DMS53 treated with DMSO at 0.1 percent for 48 hours (cell line): ENCODE measurements around the gene ABCG1.

Experiments used
- DNase-seq: peaks from one replicate; lab custom pipeline; 2025; ENCODE audit not compliant: unreplicated experiment; lab: John Stamatoyannopoulos, UW

Gene ABCG1

GRCh38 chr21:42266971-42267556 is 48.1 kb downstream of the ABCG1 start:
- no peak for DNase-seq

DNA sequence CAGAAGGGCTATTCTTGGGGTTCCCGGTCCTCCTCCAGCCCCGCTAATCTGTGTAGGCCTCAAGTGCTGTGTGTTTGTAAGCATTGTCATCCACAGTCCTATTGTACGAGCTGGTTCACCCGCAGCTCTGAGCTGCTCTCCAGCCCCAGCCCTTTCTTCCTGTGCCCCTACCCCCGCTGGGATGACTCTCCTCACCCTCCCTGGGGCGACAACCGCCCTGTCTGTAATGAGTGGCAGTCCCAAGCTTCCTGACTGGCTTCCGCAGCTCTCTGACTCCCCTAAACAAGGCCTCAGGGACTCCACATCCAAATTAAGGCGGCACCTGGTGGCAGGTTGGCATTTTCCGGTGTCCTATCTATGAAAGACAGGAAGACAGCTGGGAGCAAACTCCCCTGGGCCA is 50.4 kb downstream of the ABCG1 start:
- DNase-seq, result no peak

DNA sequence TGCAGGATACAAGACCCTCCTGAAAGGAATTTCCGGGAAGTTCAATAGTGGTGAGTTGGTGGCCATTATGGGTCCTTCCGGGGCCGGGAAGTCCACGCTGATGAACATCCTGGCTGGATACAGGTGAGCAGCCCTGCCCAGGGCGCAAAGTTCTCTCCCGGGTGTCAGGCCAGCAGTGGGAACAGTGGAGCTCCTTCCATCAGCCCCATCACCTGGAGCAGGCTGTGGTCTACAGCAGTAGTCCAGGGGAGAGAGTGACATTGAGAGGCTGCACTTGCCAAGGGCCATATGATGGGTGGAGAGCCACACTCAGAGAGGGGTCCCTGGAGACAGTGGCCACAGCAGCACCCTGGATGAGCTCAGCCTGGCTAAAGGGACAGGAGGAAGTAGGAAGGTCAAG is 52.1 kb downstream of the ABCG1 start:
- DNase-seq, result no peak

- DNase-seq, result no peak
Measured at GRCh38 chr21:42272109-42272962, 53.4 kb downstream of the ABCG1 start.

DNA sequence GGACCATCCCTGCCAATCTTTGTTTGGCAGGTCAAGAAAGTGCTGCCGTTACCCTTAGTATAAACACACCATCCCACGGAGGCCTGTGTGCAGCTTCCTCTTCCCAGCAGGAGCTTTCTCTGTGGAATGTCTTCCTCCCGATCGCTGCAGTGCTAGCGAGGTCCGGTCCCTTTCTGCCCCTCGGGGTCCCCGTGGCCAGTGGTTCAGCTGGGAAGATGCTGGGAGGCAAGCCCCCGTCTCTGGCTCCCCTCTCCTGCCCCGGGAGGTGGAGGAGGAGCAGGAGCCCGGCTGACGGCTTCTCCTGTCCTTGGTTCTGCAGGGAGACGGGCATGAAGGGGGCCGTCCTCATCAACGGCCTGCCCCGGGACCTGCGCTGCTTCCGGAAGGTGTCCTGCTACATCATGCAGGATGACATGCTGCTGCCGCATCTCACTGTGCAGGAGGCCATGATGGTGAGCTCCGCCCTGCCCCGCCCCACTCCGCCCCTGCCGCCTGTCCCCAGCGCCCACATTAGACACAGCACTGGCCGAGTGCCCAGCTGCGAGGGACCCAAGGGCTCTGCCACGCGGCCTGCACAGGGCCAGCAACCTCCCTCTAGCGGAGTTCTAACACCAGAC is 54.2 kb downstream of the ABCG1 start:
- no peak for DNase-seq

DNA sequence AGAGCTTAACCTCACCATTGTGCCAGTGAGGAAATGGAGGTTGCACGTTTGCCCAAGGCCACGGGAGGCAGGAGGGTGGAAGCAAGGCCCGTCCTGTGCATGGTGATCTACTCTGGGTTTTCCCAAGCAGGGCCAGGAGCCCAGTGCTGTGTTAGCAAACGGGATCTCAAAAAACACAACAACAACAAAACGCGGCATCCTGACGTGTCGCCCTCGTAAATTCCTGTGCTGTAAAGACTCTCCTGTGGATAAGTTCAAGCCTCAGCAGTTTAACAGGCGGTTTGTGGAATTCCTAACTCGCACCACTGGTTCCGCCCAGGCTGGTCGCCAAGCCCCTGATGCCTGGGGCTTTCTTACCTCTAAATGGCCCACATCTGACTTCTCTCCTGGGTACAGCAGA is 57.1 kb downstream of the ABCG1 start:
- no peak for DNase-seq

GRCh38 chr21:42276526-42277154 is 57.7 kb downstream of the ABCG1 start:
- no peak for DNase-seq

- DNase-seq, result no peak
Measured at GRCh38 chr21:42277593-42277992, 58.7 kb downstream of the ABCG1 start.

DNA sequence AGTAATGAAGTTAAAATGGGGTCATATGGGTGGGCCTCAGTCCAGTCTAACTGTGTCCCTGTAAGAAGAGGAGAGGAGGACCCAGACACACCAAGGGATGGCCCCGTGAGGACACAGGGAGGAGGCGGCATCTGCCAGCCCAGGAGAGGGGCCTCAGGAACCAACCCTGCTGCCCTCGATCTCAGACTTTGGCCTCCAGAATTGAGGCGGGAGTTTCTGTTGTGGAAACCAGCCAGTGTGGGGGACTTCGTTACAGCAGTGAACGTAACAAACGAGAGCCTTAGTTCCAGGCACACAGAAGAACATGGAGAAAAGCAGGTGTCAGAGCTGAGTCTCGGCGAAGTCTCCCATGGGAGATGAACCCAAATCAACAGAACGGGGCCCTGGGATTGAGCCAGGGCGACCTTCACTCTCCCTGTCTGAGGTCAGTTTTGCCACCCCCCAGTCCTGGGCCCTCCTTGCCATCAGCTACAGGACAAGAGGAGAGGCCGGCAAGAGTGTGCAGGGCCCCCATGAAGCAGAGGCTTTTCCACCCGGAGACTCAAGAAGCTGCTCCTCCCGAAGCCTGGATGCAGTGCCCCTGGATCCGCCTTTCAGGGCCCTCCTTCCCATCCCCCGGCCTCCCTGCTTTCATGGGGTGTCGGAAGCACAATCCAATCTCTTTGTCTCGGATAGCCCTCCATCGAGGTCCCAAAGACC is 59.7 kb downstream of the ABCG1 start:
- no peak for DNase-seq

GRCh38 chr21:42279341-42279871 is 60.5 kb downstream of the ABCG1 start:
- DNase-seq, result no peak

GRCh38 chr21:42279888-42280287 is 60.9 kb downstream of the ABCG1 start:
- no peak for DNase-seq

DNA sequence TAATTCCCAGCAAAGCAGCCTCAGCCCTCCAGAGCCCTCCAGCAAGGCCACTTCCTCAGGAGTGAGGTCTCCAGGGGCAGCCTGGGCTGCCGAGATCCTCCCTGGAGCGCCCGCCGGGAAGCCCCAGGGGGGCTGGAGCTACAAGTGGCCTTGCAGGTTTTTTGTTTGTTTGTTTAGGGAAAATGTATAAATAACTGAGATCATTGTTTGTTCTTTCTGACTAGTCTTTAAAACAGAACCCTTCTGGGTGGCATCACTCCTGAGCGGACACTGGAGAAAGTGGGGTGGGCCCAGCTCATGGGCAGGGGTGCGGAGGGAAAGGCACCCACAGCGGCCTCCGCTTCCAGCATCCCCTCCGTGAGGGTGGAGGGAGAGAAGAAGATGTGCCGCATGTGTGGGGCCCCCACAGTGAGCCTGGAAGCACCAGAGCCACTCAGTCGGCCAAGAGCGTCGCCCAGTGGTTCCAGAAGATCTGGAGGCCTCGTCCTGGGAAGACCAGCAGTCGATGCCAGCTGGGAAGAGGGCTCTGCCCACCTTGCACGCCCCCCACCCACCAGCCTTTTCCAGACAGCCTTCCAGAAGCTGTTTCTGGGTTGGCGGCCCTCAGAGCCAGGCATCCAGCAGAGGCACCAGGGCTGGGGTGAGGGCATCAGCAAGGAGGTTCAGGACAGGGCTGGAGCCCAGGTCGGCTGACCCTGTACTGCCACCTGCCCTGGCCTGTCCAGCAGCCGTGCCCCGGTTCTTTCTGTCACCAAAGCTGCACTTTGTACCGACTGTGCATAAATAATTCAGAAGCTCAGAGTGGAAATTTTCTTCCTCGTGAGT is 61.6 kb downstream of the ABCG1 start:
- no peak for DNase-seq

- DNase-seq, result no peak
Measured at GRCh38 chr21:42281181-42281680, 62.3 kb downstream of the ABCG1 start.

DNA sequence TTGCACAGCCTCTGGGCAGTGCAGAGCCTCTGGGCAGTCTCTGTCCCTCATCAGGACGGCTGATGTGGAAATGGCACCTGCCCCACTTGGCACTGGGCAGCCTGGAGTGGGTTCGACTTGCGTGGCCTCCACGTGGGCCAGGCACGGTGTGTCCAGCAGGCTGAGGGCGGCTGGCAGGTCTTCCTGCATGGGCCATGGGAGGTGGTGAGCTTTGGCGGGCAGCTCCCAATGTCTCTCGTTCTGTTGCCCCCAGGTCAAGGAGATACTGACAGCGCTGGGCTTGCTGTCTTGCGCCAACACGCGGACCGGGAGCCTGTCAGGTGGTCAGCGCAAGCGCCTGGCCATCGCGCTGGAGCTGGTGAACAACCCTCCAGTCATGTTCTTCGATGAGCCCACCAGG is 63.1 kb downstream of the ABCG1 start:
- DNase-seq, result no peak

GRCh38 chr21:42282715-42283114 is 63.8 kb downstream of the ABCG1 start:
- no peak for DNase-seq

- DNase-seq, result no peak
Measured at GRCh38 chr21:42285569-42286245, 66.8 kb downstream of the ABCG1 start.

DNA sequence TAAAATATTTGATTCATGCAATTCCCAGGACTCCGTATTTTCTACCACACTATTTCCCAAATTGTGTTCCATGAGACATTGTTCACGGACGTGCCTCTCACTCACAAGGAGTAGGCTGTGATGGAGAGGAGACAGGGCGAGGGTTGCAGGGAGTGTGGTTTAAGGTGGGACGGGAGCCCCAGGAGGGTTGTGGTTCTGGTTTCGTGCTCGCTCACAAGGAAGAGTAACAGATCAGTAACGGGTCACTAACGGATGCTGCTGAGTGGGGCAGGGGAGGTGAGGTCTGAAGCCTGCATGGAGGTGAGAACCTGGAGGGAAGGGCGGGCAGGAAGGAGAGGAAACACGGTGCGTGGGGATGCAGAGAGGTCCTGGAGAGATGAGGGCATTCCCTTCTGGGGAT is 67.5 kb downstream of the ABCG1 start:
- DNase-seq, result no peak

DNA sequence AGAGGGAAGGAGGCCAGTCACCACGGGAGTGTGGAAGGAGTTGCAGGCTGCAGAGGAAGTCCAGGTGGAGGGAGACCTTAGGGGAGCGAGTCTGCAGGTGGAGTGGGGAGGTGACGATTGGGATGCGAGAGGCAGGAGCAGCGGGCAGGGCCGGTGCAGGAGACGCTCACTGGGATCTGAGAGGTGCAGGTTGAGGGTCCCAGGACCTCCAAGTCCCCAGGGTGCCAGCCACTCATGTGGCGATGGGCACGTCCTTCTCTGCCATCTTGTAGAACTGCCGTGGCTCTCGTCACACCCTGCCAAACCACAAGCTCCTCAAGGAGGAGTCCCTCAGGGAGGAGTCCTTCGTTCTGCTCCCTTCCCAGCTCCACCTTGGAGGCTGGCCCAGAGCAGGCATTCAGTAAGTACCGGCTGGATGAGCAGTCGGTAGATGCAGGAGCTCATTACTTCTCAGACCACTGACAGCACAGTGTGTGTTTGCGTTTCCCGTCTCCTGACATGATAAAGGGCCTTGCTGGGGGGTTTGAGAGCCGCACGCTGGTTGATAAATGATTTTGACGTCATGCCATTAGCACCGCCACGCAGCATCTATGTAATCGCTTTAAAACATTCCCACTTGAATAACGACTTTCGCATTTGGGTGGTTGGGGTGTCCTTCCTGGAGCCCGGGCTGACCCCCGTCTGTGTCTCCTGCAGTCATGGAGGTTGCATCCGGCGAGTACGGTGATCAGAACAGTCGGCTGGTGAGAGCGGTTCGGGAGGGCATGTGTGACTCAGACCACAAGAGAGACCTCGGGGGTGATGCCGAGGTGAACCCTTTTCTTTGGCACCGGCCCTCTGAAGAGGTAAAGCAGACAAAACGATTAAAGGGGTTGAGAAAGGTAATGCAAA is 68.5 kb downstream of the ABCG1 start:
- DNase-seq, result no peak
